ENCODE results near the gene VAMP8.

- TF ChIP-seq CTCF (conservative IDR thresholded peaks at IDR 0.05; ENCODE audit: low read length) (no peak), EZH2phosphoT487 (IDR thresholded peaks at IDR 0.05; ENCODE audit: borderline replicate concordance) (no peak)
Observed at GRCh38 chr2:85611217-85611704, 33.9 kb downstream of the VAMP8 start.
